Muscle layer of duodenum (tissue), 2 donors: ENCODE measurements around the gene OR6C75.
"Not testable (repeated sequence)": the region's sequence is repeated elsewhere in the genome, so short reads cannot be mapped to it uniquely, and the experiment has no call there.

Experiments
- H3K27ac ChIP-seq: one replicate; pipeline ENCODE4 v1.7.0; 2013; ENCODE audit warnings: mild to moderate bottlenecking, low read length
- H3K27me3 ChIP-seq: one replicate; pipeline ENCODE4 v1.7.0; 2013; ENCODE audit warnings: low read depth, mild to moderate bottlenecking, control low read depth, low read length
- H3K36me3 ChIP-seq, 2 donors: one replicate each; pipeline ENCODE4 v1.7.0; 2013; ENCODE audit warnings: low read length in 2 of 2, control low read depth in 1 of 2, mild to moderate bottlenecking in 1 of 2; ENCODE audit not compliant: insufficient read depth in 2 of 2, control insufficient read depth in 1 of 2
- H3K4me1 ChIP-seq, 2 donors: one replicate each; pipeline ENCODE4 v1.7.0; 2013; ENCODE audit warnings: low read length in 2 of 2, mild to moderate bottlenecking in 2 of 2, control low read depth in 1 of 2, moderate library complexity in 1 of 2; ENCODE audit not compliant: insufficient read depth in 2 of 2, control insufficient read depth in 1 of 2
- H3K4me3 ChIP-seq, 2 donors: one replicate each; pipeline ENCODE4 v1.7.0; 2013; ENCODE audit warnings: low read length in 2 of 2, low read depth in 1 of 2, mild to moderate bottlenecking in 1 of 2
- H3K9me3 ChIP-seq, 2 donors: one replicate each; pipeline ENCODE4 v1.7.0; 2013; ENCODE audit warnings: low read length in 2 of 2, control low read depth in 1 of 2, mild to moderate bottlenecking in 1 of 2; ENCODE audit not compliant: control insufficient read depth in 1 of 2
- donor health status: healthy.

Gene OR6C75

DNA sequence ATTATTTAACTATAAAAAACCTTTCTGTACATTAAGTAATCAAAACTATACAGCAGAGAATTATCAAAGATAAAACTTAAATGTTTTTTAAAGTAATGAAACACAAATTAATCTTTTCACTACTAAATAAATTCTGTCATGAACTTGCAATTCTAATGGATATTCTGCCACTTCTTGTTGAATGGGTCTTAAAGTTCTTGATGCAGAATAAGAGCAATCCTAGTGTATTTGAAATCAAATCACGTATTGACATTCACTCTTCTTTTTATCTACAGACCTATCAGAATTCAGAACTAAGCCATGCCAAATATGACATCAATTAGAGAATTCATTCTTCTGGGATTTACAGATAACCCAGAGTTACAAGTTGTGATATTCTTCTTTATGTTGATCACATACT, 37.5 kb downstream of the OR6C75 start, which contains the start of gene OR6C65:
OR6C65 (plus strand) TSS at position 301 of the 400 bp plus-strand sequence; CDS start at position 301, 0 bp downstream.
- Histone ChIP-seq H3K4me1 (no peaks in the 10 kb centered on the region), H3K4me3 (no peak within 1 kb of the TSS), H3K9me3 (no peaks in the 10 kb centered on the region), H3K36me3 (no peaks in the 10 kb centered on the region), H3K27me3 (no peaks in the 10 kb centered on the region), H3K27ac (no peak within 1 kb of the TSS)

DNA sequence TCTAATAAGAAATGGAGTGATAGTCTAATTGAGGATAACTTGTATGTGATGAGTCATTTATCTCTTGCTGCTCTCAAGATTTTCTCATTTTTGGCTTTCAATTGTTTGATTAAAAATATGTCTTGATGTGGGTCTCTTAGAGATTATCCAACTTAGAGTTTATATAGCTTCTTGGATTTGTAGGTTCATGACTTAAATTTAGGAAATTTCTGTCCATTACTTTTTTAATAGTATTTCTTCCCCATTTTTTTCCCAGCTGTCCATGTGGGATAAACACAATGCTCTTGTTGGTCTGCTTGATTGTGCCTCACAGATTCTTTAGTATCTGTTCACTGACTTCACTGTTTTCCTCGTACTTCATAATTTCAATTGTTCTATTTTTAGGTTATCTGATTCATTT, 45.1 kb downstream of the OR6C75 start:
- no peak overlapping the region for H3K27ac ChIP-seq
- H3K4me1 ChIP-seq = no peaks in the 10 kb centered on the region
- no peaks in the 10 kb centered on the region for H3K36me3 ChIP-seq
- peaks cover 0 to 7% of the 10 kb centered on the region in 2 donors for H3K9me3 ChIP-seq
- H3K4me3 ChIP-seq = no peak overlapping the region
- H3K27me3 ChIP-seq = no peaks in the 10 kb centered on the region

DNA sequence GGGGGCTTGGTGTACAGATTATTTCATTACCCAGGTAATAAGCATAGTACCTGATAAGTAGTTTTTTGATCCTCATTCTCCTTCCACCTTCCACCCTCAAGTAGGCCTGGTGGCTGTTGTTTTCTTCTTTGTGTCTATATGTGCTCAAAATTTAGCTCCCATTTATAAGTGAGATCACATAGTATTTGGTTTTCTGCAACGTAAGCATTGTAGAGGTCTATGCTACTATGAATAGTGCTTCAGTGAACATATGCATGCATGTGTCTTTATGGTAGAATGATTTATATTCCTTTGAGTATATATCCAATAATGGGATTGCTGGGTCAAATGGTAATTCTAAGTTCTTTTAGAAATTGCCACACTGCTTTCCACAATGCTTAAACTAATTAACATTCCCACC, 46.4 kb downstream of the OR6C75 start:
- not testable (repeated sequence) for H3K9me3 ChIP-seq, H3K4me3 ChIP-seq, H3K27me3 ChIP-seq, H3K36me3 ChIP-seq, H3K27ac ChIP-seq, H3K4me1 ChIP-seq

- not testable (repeated sequence) for H3K4me3 ChIP-seq, H3K9me3 ChIP-seq, H3K36me3 ChIP-seq, H3K27ac ChIP-seq, H3K4me1 ChIP-seq, H3K27me3 ChIP-seq
Measured at GRCh38 chr12:55412138-55412537, 49.4 kb downstream of the OR6C75 start.

DNA sequence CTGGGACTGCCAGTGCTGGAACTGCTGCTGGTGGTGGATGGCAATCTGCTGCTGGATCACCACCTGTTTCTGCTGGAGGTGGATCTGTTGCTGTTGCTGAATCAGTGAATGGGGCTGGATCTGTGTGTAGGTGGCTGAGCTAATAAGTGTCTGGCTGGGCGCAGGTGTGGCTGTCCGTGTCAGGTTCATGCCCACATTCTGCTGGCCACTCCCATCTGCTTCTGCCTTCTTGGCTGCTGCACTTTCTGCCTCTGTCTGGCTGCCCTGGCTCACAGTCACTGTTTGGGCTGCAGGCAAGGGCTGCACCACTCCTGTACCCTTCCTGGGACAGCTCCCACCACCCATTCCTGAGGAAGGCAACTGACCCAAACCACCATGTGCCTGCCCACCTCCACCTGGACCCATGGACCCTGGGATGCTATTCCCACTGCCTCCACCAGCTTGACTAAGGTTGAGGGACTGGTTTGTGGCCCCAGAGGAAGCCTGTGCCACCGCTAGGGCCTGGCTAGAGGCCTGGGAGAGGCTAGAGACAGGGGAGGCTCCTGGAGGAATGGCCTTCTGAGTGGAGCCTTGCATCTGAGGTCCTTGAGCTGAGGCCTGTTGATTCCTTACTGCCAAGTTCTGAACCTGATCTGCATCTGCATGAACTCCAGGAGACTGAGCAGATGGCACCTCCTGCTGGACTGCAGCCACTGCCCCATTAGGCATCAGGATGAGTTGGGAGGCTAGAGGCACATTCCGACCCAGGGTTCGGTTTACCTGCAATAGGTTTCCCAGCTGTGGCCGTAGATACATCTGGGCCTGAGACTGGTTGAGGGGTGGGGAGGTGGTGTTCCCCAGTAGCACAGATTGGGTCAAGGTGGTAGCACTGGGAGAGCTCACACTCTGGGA, 51.0 kb downstream of the OR6C75 start:
- not testable (repeated sequence) for H3K4me3 ChIP-seq, H3K9me3 ChIP-seq, H3K36me3 ChIP-seq, H3K27ac ChIP-seq, H3K27me3 ChIP-seq, H3K4me1 ChIP-seq

- H3K36me3 ChIP-seq, H3K4me1 ChIP-seq, H3K27ac ChIP-seq, H3K4me3 ChIP-seq, H3K9me3 ChIP-seq, H3K27me3 ChIP-seq: not testable (repeated sequence)
Measured at GRCh38 chr12:55414396-55414823, 51.6 kb downstream of the OR6C75 start.

- not testable (repeated sequence) for H3K27ac ChIP-seq, H3K9me3 ChIP-seq, H3K36me3 ChIP-seq, H3K4me3 ChIP-seq, H3K4me1 ChIP-seq, H3K27me3 ChIP-seq
Measured at GRCh38 chr12:55414889-55415288, 52.1 kb downstream of the OR6C75 start.

- H3K4me1 ChIP-seq = no peaks in the 10 kb centered on the region
- no peak overlapping the region for H3K4me3 ChIP-seq
- H3K27ac ChIP-seq = no peak overlapping the region
- no peaks in the 10 kb centered on the region for H3K27me3 ChIP-seq
- H3K9me3 ChIP-seq = no peaks in the 10 kb centered on the region
- no peaks in the 10 kb centered on the region for H3K36me3 ChIP-seq
Measured at GRCh38 chr12:55416961-55417360, 54.2 kb downstream of the OR6C75 start.
